Activated CD4-positive, CD25-positive, alpha-beta regulatory T cell treated with anti-CD3 and anti-CD28 coated beads, Interleukin-2, amount 50 U/mL, for 24 hours (primary cell): Measurements from ENCODE around the gene KIF3A.

Experiments used
- ATAC-seq, 2 donors: fragments of 150-1000 bp; cut with Tn5 transposase; one replicate each; pipeline ENCODE4 v1.10.0; 2021; ENCODE audit warnings: mild to moderate bottlenecking in 1 of 2, moderate library complexity in 1 of 2

The KIF3A gene

DNA sequence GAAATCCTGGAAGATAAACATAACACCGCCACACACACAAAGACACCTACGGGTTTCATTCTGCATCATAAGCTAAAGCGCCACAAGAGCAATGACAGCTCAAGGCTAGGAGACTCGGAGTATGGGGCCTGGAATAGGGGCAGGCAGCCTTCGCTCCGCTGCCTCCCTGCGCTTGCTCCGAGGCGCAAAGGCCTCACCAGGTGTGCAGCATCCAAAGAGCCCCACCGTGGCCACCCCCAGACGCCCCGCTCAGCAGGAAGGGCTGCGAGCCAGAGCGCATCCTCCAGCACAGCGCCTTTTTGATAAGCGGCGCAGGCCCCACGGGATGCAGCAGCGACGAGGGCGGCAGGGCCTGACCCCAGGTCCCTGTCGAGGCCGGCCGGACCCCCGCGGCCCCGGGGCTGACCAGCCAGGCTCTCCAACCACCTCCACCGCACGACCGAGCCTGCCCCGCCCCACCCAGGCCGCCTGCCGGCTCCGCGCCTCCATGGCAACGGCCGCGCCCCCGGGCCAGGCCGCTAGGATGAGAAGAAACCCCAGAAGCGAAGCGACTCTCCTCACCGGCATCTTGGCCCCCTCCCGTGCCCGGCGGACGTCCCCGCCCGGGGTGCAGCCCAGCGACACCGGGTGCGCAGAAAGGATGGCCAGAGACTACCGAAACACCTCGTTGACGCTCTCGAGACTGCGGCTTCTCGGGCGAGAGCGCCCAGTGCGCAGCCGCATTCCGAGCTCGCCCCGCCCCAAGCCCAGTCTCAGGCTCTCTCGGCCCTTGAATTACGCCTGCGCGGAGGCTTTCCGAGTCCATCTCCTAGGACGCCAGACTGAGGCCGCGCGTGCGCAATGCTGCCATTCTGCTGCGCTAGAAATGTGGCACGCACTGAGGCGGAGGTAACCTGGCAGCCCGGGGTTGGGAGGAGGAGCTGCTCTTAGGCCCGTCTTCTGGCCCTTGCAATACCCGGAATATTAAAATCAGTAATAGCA lies at the start of gene KIF3A:
Gene KIF3A, minus strand, starts transcription at position 694 of the 981 bp plus-strand sequence. Its CDS starts 127 bp downstream, at position 567.
- ATAC-seq: peak; percentile 83 to 87

DNA sequence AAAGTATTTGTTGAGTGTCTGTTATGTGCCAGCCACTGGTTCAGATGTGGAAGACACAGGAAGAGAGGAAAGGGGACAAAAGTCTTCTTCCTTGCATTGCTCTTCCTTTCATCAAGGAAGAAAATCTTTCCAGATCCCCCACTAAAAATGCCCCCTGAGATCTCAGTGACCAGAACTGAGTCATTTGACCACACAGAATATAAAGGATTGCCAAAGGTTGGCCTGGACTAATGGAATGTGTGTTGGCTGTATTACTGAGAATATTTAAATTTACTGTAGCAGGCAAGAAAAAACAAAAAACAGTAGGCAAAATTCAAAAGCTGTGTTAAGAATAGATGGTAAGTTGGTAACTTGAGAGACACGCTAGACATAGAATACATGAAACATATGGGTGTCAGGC lies 49.7 kb upstream of the KIF3A start:
- no peak for ATAC-seq

DNA sequence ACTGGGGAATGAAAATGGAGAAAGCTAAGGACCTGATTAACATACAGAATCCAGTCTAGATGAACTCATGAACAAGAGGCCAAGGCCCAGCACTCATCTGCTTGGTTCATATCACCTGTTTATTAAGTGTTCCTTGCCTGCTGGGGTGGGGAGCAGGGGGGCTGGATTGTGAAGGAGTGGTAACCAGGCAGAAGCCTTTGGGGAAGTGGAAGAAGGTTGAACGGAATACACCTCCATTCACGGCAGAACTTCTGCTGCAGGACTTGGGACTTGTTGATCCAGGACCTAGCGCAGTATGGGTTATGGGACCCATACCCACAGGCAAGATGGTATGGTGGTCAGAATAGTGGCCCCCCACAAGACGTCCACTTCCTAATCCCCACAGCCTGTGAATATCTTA lies 48.5 kb upstream of the KIF3A start:
- ATAC-seq: no peak

DNA sequence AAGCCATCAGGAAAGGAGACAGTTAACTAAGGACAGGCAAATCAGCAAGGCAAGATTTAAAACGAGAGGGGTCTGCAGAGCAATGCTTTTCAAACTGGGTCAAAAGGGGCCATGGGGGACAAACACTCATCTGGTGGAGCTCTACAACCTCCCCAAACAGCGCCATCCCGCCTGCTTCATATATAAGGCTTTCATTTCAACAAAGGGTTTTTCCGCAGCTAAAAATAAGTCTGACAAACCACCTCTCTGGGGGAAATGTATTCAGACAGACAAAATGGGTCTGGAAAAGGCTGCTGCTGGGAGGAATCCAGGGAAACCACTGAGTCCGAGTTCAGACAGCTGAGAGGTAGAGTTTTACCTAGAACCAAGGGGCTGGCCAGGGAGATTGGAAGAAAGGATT lies 48.0 kb upstream of the KIF3A start:
- no peak for ATAC-seq

DNA sequence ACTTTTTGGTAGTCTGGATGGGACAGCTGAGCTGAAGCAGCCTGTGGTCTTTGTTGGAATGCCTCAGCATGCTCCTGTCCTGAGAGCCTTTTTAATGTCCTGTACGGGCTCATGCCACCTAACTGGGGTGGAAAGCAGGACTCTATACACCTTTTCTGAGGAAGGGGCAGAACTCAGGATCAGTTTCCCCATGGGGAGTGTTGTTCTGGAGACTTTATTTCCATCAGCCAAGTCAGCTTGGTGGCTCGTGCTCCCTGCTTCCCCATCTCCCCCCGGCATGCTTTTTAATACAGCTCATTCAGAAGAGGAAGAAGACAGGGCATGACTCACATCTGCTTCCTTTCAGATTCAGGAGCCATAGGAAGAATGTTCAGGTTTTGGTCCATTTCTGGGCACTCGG lies 44.8 kb upstream of the KIF3A start:
- no peak for ATAC-seq

DNA sequence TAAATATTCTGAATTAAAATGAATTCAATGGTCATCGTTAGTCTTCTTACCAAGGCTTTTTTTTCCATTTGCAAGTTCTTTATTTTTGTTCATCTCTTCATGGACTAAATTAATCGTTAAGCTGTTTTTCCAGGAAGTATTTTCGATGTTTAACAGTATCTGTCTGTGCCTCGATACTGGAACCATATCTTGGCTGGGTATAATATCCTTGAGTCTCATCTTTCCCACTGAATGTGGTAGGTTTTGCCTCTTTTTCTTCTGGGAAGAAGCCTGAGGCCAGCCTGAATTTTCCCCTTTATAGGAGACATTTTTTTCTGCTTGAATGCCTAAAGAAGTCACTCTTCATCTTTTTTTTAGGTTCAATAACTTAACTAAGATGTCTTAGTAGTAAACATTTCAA lies 43.7 kb upstream of the KIF3A start:
- no peak for ATAC-seq

DNA sequence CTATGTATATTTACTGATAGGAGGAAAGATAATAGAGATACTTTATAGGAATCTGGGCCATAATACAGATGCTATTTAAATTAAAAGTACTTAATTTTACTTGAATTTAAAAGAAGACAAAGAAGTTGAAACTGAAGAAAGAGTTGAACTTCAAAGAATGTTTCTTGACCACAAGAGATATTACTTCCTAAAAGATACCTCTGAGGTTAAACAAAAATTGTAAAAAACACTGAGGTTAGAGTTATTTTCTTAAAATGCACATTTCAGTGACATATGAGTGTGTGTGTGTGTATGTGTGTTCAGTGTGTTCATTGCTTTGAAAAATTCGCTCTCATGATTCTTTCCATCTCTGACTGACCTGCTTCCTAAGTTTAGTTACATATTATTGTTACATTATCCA lies 43.2 kb upstream of the KIF3A start:
- ATAC-seq: no peak

DNA sequence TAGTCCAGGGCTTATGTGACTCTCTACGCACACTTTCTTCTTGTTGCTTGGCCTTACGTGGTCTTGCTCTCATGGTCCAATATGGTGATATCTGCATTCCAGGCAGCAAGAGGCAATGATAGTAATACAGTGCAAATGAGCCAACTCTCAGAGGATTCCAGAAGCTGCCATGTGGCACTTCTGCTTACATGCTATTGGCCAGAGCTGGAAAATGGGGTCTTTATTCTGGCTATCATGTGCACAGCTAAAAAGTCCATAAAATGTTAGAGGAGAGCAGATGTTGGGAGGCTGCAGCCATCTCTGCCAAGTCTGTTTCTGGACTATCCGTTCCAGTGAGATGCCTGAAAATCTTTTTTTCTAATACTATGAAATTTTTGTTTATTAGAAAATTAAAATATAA lies 42.6 kb upstream of the KIF3A start:
- ATAC-seq: no peak

DNA sequence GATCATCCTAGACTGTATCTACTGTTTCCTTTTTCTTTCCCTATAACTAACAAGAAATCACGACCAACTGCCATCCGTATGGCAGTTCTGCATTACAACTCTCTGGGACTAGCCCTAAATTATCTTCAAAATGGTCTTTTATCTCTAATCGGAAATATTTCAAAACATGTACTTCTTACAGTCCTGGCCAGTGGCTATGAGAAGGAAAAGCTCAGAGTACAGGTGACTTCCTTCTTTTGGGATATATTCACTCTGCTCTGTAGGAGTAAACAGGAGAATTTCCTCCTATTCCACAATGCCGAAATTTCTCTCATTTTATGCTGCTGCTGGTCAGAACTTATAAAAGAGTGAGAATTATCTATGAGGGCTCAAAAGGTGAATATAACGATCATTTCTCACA lies 41.5 kb upstream of the KIF3A start:
- no peak for ATAC-seq

DNA sequence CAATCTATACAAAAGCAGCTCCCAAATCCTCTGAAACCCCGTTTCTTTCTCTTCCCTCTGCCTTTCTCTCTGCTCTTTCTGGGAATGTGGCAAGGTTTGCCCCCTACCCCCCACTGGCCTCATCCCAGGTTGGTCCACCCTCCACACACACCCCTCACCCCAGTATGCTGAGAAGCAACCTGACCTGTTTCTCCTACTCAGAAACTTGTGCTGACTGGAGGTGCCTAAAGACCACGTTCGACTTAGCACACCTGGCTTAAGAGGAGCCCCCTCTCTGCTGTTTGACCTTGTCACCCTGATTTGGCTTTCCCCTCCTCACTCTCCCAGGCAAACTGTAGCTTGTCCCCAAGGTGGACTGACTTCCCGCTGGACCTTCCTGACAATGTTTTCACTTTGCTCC lies 40.8 kb upstream of the KIF3A start:
- no peak for ATAC-seq

DNA sequence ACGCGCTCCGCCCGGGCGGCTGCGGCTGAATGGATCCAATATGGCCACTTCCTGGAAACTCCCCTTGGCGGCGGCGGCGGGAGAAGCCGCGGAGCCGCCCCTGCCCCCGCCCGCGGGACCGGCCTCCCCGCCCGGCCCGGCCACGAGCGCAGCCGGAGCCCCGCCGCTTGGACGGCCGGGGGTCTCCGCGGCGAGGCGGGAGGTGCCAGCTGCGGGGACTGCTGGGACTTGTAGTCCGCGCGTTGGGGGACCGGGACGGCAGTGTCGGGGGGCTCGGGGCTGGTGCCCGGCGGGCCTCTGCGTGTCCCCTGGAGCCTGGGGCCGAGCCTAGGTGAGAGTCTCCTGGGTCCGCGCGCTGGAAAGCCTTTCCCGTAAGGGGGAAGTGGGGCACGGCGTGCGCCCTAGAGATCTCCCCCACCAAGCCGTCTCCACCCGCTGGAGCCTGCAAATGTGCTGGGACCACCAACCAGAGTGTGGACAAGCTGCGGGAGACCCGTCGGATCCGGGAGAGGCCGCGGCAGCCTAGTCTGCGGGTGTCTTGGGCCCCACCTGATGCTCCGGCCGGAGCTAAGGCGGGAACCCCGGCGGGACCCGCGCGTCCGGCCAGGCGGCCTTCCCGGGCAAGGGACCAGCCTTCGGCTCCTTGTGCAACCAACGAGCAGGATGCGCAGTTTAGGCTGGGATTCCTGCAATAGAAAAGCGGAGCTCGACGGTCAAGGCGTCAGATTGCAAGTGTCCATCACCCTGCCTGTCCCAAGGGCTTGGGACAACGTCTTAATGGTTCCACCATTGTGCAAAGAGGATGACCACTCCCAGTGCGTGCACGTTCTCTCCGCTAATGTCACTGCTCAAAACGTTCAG lies 40.1 kb upstream of the KIF3A start, which contains the start of gene SEPTIN8:
Gene SEPTIN8, minus strand, starts transcription at position 31 of the 861 bp plus-strand sequence. CDS start 102 bp downstream, outside the sequence.
- peak; percentile 67 to 69 for ATAC-seq

DNA sequence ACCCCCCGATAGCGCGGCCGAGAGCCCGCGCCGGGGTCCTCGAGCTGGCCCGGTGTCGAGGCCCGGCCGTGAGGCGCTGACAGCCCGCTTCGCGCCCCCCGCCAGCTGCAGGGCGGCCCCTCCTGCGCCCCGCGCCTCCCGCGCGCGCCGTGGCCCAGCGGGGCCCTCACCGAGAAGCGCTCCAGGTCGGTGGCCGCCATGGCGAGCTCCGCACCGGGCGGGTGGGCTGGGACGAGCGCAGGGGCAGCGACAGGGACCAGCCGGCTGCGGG lies 39.5 kb upstream of the KIF3A start:
- no peak for ATAC-seq

DNA sequence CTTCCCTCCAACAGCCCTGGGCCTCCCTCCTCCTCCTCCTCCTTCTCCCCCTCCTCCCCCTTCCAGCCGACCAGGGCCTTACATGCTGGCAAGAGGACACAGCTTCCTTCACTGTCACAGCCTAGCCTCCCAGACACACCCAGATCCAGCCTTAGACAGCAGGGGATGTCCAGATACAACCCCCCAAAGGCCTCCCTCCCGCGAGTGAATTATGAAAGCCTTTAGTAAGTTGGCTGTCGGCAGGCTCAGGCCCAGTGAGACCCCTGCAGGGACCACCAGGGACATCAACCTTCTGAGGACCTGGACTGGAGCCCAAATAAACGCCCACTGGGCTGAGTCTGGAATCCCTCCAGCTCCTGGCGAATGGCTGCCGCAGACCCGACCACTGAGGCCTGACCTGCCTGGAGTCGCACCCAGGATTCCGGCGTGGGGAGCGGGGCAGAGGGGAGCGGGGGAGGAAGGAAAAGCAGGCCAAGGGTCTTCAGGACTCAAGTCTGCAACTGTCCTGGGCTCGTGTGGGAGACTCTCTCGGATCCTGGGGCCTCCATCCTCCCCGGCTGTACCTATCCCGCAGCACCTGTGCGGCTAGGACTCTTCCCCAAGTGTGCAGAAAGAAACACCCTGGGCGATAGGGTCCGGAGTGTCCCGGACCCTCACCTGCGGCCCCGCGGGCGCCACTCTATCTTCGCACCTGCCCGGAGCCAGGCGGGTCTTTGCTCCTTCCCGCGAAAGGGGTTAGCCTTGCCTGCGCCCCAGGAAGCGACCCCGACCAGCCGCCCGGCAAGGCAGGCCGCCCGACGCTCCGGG lies 39.0 kb upstream of the KIF3A start:
- peak in 1 of 2 donors; percentile 9 for ATAC-seq

DNA sequence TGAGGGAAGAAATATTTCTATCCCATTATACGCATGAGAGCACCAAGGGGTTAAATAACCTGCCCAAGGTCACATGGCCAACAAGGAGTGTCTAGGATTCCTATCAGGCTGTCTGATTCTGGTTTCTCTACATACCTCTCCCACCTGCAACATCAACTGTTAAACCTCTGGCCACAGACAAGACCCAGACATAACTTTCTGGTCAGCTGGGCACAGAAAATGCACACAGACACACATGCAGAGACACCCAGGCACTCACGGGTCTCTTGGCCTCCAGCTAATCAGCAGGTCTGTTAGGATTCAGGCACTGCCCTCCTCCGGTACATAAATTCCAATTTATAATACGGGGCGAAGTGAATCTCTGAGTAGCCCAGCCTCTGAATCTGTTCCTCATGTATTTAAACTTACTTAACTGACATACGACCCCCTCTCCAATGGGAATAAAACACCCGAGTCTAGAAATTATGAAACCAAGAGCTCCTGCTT lies 38.2 kb upstream of the KIF3A start:
- ATAC-seq: no peak

DNA sequence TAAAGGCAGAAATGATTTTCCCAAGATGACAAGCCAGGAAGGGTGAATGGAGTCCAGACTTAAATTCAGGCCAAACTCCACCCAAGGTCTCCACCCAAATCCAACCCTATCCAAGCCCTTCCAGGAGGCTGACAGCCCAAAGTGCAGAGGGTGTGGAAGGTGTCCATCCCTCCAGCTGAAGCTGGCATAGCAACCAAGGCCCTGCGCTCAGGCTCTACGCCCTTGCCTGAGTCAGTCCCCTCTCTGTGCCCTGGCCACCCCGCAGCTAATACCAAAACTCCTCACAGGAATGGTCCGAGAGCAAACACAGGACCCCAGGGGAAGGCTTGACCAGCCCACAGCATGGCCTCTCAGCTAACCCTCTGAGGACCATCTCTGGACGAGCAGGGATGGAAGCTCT lies 37.5 kb upstream of the KIF3A start:
- no peak for ATAC-seq

DNA sequence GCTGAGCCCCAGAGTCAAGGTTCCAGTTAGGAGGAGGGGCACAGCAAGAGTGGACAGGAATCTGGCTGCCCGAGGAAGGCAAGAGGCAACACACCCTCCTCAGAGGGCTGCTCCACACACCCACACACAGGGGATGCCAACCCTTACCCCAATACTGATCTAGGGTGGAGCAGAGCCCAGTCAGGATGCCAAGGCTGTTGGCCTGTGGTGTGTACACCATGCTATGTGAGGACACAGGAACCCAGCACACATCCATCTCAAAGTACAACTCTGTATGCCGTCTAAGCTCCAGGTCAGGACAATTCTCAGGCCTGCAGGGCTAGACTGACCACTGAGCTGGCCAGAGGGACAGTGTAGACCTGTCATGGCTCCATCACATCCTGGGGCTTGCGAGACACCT lies 37.1 kb upstream of the KIF3A start:
- ATAC-seq: no peak

DNA sequence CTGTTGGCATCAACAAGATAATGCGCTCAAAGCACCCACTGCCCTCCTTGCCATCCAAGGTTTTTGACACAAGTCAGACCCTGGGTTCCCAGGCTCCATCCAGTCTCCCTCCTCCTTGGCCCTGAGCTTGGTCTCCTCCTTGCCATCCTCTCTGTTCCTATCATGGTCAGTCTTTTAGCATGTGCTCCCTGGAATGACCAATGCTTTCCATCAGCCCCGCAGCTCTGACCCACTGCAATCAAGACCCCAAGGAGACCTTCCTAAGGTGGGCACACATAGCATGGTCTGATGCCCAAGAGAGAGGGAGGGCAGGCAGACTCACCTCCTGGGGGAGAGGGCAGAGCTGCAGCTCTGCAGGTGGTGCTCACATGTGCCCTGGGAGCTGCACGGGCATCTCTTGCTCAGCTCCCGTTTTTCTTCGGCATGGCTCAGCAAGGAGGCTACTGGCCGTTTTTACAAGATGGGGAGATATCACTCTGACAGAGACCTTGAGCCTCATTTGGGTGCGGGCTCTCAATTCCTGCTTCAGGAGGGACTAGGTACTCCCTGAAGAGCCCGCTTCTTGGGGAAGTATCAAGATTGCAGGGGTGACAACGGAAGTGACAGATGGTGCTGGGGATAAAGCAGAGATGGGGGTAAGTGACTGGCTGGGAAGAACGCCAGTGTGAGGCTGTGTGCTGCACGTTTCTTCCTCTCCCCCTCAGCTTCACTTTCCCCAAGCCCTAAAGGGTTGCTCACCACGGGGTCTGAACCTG lies 36.4 kb upstream of the KIF3A start:
- ATAC-seq: no peak

DNA sequence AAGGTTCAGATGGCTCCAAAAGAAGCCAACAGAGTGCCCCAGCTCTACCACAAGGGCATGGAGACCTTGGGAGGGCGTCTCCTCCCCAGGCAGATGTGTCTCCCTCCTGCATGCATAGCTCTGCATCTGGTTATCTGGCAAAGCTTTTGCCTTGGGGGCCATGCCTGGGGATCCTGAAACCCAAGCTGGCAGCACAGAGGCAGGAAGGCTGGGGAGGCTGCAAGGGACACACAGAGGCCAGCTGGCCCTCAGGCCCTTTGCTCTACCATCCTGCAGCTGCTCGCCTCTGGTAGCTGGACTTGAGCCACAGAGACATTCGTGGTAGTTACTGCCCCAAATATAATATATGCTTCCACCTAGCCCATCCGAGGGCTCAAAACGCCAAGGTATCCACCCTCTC lies 35.8 kb upstream of the KIF3A start:
- ATAC-seq: no peak

DNA sequence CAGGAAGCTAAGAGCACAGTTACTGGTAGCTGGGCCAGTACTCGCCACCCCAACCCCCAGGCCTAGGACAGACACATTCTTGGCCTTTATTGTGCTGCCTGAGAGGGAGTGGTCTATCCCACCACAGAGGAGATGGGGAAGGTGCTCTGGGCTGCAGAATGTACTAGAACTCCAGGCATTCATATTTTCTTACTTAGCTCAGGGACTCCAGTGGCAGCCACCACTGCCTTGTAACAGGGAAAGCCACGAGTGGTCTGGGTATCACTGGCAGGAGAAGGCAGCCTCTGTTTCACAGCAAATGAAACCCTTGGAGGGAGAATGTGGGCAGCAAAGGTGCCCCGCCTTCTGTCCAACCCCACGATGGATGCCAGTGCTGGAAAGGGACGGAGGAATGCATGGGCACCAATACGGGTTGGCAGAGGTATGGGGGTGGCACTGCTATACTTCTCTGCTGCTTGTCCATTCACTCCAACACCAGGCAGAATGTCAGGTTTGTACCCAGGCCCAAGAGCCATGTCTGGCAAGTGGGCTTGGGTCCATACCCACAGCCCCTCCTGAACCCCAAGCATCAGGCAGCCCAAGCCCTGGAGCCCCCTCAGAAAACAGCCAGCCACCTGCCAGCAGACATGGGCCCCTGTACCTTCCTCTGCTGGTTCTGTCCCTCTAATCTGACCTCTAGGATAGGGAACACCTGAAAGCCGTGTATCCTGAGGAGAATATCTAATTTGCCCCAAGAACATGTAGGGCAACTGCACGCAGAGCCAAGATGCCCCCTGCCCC lies 35.1 kb upstream of the KIF3A start:
- ATAC-seq: no peak

DNA sequence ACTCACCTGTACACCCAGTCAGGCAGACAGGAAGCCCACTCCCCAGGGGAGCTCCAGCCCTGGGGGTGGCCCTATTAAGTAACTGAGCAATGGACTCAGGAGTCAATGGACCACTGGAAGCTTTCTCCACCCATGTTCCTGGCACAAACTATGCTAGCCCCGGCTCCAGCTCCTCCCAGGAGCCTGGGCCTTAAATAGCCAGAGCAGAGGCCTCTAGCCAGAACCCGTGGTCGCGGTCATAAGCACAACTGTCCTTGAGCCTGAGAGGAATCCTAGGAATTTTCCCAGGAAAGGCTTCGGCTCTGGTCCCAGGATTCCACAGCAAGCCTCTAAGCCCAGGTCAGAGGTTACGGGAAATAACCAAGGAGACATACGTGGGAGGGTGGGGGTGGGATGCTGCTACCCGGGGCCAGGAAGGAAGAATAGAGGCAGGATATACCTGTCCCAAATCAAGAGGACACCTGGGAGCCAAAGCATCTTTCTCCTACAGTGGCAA lies 34.2 kb upstream of the KIF3A start:
- ATAC-seq: no peak
